OCI-M1 (cell line): Measurements from ENCODE around the gene WDR87.
"Not testable (repeated sequence)": the region's sequence is repeated elsewhere in the genome, so short reads cannot be mapped to it uniquely, and the experiment has no call there.

Experiments
- DNase-seq: peaks from one replicate; lab custom pipeline; 2025; lab: John Stamatoyannopoulos, UW

The WDR87 gene

DNA sequence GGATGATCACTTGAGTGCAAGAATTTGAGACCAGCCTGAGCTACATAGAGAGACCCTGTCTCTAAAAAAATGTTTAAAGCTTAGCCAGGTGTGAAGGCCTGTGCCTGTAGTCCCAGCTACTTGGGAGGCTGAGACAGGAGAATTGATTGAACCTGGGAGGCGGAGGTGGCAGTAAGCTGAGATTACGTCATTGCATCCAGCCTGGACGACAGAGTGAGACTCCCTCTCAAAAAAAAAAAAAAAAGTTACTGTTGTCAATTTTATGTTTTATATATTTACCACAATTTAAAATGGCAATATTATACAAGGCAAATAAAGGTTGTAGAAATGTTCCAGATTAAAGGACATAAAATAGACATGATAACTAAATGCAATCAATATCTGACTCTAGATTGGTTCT, 29.2 kb downstream of the WDR87 start:
- DNase-seq = no peak

DNA sequence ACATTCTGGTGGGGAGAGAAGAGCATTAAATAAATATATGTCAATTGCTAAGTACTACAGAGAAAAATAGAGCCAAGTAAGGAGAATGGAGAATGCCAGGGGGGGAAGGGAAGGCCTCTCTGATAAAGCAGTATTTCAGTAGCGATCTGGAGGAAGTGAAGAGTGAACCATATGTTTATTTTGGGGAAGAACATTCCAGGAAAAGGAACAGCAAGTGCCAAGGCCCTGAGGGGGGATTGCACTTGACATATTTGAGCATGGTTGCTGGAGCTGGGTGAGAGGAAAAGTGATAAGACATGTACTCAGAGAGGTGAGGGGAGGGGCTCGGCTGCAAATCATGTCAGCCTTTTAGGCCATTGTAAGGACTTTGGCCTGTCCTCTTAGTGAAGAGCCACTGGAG, 30.4 kb downstream of the WDR87 start:
- peak; percentile 40 for DNase-seq

DNA sequence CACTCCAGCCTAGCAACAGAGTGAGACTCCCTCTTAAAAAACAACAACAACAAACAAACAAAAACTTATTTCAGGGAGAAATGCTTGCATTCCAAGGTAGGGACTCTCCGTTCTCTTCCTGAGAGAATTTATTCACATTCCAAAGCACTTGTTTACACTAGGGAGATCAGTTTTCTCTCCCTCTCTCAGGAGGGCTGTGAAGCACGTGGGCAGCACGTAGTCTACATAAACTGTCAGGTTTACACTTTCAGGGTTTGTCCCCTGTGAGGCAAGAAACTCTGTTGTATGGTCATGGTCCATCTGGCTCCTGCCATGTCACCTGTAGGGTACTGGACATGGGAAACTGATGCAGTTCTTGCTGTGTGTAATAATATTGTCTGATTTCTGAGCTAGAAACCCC, 31.6 kb downstream of the WDR87 start:
- DNase-seq = no peak

DNA sequence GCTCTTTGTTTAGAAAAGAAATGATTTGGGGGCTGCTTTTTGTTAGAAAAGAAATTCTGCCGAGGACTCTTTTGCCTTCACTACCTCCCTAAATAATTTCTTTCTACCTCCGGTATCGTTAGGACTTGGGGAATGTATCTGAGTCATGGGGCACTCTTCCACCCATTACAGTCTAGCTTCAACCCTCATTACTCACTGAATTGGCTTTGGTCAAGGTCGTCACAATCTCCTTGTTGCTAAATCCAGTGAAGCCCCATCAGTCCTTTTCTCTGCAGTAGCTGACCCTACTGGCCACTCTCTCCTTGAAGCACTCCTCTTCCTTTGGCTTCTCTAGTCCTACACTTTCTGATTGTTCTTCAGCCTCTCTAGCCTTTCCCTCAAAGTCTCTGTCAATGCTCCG, 34.0 kb downstream of the WDR87 start:
- no peak for DNase-seq

DNA sequence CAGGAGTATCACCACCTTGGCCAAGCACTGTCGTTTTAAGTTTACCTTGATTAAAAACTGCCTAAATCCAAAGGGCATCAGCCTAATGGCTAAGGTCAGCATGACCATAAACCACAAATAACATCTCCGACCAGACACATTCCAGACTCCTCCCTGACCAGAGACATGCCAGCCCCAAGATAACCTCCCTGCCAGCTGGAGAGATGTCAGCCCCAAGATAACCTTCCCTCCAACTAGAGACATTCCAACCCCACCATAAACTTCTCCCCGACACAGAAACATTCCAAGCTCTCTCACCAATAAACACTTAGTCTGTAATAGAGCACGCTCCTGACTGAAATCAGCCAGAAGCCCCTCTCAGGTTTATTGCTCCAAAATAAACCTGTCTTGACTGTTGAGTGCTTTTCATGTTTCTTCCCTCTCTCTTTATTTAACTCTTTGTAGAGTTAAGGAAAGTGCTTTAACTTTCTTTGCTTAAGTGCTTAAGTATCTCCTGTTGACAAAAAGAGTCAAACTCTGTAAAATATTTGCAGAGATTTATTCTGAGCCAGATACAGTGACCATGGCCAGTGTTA, 36.5 kb downstream of the WDR87 start:
- DNase-seq = no peak

DNA sequence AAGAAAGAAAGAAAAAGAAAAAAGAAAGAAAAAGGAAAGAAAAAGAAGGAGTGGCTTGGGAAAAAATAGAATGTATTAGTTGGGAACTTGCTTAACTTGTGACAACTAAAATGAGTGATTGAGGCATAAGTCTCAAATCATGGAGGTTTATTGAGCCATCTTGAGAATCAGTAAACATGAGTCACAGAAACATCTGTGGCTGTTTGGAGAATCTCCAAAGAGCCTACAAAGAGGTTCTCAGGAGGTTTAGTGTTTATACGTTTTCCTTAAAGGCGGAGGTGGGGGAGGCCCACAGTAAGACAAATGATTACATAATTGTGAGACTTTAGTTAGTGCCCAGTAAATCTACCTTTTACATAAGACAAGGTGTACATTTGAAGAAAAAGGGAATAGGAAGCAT, 38.6 kb downstream of the WDR87 start:
- no peak for DNase-seq

DNA sequence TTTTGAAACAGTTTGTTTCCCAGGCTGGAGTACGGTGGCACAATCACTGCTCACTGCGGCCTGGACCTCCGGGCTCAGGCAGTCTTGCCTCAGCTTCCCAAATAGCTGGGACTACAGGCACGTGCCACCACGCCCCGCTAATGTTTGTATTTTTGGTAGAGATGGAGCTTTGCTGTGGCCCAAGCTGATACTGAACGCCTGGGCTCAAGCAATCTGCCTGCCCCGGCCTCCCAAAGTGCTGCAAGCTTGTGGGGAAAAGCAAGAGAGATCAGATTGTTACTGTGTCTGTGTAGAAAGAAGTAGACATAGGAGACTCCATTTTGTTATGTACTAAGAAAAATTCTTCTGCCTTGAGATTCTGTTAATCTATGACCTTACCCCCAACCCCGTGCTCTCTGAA, 40.5 kb downstream of the WDR87 start:
- DNase-seq = not testable (repeated sequence)

DNA sequence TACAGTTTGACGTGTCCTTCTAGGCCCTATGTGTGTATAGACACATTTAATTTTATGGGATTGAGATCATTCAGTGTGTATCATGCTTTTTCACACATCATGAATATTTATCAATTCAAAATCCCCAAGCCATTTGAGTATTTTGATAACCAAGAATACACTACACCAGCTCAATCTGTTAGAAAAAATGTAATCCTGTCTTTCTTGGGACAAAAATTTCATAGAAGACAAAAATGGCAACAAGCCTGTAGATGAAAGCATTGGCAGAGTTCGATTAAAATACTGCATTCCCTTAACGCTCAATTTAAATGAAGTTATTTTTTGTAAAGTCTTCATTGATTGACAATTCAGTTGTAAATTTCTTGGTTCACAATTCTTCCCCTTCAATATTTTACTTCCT, 41.9 kb downstream of the WDR87 start:
- no peak for DNase-seq

DNA sequence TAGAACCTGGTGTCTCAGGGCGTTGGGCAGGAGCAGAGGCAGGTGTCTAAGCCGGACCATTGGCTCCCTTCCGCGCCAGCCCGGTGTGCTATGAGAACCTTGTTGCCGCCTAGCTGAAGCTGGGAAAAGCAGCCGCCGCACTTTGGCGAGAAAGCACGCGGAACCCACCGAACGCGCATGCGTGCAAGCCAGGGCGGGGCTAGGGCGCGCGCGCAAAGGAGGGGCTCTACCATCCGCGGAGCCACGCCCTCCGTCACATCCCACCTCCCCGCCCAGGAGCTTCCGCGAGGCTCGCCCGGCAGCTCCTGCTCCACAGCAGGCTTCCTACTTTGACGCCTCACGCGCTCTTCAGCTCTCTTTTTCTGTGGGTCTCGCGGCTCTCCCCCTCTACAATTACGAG, 51.3 kb downstream of the WDR87 start:
- no peak for DNase-seq

DNA sequence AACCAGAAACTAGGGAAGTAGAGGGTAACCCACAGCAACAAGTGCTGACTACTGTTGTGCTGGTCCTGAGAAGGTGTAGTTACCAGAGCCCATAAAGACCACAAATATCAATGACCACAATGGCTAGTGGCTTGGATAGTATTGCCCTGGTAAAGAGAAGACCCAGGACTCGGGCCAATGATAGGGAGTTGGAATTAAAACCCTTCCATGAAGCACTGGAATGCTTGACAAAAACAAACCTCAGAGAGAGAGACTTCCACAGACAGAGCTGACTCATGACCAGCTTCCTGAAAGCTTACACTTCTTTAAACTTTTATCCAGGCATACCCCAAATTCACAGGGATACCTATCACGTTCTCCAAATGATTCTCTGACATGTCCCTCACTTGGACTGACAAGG, 60.5 kb downstream of the WDR87 start:
- DNase-seq = no peak
